OCI-LY3 (cell line): ENCODE results near the gene PCDH12.

ENCODE experiments used
- EZH2phosphoT487 ChIP-seq: fragments of 200-600 bp; shearing (Covaris generic); IDR thresholded peaks from 2 replicates; pipeline ENCODE4 v1.6.1; 2018; ENCODE audit warnings: antibody characterized with exemption, mixed run types, low read depth
- TF ChIP-seq, protein P1 (sequence below): fragments of 200-600, 300-600 bp; sonication (generic); IDR thresholded peaks from 2 replicates; pipeline ENCODE4 v1.5.1; 2014; ENCODE audit warnings: antibody characterized with exemption, low read length, low read depth

DNA sequence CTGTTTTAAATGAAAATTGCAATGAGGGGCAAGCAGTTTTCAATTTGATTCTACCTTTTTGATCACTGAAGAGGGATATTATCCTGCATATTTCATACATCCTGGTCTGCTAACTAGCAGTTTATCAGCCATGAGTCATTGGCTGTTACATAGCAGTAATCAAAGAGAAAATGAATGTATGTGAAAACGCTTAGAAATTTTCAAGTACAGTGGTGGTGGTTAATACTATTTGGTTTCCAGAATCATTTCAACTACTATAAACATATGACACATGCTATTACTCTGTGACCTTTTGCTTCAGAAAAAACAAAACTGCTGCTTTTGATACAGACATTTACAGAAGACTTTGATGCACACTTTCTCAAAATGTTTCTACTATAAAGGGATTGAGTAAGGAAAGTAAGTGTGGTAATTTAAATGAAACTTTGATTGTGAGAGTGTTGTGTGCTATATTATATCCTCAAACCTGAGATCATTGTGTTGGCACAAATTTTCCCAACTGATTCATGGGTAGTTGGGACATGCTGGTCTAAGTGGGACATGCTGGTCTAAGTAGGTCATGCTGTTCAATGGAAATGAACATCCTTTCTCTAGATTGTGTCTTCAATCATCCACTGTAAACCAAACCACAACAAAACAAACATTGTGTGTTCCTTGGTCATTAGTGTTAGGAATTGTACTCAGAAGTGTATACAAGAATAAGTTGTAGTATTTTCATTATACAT, 16.0 kb upstream of the PCDH12 start:
- TF ChIP-seq, protein P1, sequence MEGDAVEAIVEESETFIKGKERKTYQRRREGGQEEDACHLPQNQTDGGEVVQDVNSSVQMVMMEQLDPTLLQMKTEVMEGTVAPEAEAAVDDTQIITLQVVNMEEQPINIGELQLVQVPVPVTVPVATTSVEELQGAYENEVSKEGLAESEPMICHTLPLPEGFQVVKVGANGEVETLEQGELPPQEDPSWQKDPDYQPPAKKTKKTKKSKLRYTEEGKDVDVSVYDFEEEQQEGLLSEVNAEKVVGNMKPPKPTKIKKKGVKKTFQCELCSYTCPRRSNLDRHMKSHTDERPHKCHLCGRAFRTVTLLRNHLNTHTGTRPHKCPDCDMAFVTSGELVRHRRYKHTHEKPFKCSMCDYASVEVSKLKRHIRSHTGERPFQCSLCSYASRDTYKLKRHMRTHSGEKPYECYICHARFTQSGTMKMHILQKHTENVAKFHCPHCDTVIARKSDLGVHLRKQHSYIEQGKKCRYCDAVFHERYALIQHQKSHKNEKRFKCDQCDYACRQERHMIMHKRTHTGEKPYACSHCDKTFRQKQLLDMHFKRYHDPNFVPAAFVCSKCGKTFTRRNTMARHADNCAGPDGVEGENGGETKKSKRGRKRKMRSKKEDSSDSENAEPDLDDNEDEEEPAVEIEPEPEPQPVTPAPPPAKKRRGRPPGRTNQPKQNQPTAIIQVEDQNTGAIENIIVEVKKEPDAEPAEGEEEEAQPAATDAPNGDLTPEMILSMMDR = no peak
- no peak for TF ChIP-seq EZH2phosphoT487
